DMS79 treated with DMSO at 0.1 percent for 48 hours (cell line): Measurements from ENCODE around the gene PFN2.
"Not testable (repeated sequence)": the region's sequence is repeated elsewhere in the genome, so short reads cannot be mapped to it uniquely, and the experiment has no call there.

Source experiments
- DNase-seq: peaks from one replicate; lab custom pipeline; 2025; lab: John Stamatoyannopoulos, UW

Gene PFN2

DNA sequence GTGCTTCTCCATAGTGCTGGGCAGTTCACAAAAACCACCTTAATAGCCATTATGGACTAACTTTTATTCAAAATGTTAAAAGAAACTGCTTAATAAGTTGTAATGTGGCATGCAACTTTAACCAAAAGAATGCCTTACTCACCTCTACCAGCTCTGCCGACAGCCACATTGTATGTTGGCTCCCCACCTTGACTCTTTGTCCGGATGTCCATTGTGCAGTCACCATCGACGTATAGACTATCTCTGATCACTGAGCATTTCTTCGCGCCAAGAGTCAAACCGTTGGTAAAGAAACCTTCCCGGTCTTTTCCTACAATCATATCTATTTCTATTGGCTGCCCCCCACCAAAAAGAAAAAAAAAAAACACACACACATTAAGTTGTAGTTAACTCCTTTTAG is 2.5 kb downstream of the PFN2 start:
- peak; percentile 47 for DNase-seq

DNA sequence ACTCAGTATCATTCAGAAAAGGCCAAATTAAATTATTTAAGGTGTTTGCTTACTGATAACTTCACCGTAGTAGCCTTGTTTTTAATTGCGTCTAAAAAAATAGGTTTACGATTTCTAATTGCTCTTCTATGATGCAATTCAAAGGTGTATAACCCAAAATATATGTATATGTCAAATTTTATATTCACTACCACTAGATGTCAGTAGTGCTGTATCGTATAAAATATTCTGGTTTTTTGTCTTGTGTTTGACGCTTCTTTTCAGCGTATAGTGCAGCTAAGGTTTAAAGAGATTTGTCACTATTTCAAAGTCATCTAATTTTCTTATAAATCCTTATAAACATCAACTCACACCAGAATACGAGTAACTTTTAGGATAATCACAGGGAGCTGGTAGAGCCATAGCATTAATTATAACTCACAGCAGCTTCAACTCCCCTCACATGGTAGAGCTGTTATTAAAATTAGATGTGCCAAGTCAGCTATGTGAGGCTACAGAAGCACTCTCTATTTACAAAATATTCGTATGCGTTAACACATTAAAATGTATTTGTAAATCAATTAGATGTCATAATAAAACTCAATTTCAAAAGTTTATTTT is 3.5 kb downstream of the PFN2 start:
- peak; percentile 76 for DNase-seq

DNA sequence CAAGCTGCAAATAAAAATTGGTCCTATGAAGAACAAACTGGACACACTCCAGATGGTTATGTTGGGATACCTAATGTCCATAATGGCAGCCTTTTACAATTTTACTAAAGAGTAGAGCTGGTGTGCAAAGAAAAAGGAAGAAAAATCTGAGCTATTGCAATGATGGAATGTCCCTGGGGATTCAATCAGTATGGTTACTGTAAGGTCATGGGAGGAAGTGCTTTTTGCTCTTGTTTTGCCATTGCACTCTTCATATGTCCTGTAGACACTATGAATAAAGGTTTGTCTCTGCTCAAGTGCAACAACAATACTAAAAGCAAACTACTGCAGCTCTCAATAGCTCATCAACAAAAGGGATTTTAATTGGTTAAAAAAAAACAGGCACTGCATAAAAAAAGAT is 5.4 kb downstream of the PFN2 start:
- no peak for DNase-seq

DNA sequence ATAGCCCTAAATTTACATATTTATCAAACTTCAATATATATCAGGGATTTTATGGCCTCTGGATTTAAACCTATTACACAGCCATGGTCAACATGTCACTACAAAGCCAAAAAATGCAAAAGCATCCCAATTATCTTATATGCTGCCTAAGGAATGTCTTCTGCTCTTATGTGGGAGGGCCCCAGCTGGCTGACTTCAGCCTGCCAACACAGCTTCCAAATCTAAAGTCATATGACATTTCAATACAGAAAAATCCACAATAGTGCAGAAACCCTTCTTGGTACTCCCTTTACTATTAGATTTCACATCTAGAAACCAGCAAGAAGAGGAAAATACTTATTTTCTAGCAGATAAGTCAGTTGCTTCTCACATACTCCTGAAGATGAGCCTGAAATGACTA is 6.4 kb downstream of the PFN2 start:
- DNase-seq = no peak

DNA sequence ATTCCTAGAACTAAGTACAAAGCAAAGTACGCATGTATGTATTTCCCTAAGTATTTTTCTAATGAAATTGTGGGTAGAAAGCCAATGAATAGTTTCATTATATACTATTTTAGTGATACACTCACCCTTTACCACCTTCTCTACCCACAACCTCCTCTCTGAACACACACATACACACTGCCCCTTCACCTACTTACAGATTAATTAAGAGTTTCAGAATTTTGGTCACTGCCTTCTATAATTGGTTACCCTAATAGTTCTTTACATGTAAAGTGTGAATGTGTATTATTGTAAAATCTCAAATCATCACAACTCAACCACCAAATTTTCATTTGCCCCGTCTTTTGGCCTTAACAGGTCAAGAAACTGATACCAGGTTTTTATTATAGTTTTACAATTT is 7.2 kb downstream of the PFN2 start:
- DNase-seq = no peak

DNA sequence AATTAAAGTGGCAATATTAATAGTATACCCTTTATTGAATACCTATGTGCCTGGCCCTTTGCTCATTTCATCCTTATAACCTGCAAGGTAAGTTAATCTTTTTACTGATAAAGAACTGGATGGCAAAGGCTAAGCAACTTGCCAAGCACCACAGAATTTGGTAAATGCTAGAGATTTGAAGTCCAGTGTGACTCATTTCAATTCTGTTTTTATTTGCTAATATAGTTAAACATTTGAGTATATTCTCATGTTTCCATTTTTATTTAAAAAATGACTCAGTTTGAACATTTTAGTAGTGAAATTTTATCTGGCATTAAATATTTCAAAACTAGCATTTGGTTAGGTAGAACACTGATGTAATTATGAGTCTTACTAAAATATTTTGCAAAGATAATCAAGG is 11.3 kb downstream of the PFN2 start:
- DNase-seq = no peak

DNA sequence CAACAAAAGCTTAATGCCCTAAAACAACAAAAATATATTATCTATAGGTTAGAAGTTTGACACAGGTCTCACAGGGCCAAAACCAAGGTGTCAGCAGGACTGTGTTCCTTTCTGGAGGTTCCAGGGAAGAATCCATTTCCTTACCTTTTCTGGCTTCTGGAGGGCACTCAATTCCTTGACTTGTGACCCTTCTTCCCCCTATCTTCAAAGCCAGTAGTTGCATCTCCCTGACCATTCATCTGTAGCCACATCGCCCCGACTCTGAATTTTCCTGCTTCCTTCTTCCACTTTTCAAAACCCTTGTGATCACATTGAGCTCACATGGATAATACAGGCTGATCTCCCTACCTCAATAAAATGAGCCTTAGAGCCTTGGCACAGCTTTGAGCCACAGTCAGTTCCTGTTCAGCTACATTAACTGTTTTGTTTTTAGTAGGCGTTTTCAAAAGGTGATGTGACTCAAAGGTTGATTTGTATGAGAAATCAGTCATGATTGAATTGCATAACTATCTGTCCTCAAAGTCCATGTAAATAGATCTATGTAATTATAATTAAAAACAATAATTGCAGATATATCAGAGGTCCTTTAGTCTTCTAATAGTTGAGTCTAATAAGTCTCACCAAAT is 12.4 kb downstream of the PFN2 start:
- no peak for DNase-seq

DNA sequence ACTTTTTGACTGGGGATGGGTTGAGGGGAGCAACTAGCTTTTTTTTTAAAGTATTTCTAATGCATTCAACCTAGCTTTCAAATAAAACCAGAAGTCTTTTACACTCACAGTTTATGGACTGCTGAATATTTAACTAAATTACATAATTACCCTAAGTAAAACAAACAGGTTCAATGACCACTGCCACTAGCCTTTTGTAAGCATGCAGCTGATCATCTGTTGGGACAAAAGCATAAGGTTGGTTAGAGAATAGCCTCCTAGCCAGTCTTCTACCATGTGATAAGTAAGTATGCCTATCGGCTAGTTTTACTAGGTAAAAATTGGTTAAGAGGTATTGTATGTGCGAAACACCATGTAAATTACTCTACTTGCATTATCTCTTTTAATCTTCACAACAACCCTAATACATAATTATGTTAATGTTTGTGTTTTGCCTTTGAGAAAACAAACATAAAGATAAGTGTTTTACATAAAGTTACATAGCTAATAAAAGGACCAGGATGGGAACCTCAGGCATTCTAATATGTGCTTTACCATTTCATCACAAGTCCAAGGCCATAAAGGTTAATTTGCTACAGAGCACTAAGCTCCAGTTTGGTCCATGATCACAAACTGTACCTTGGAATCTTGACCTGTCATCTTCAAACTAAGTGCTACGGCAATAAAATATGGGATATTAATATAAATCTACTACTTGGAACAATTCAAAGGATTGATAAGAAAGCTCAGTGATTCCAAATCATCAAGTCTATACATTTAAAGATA is 13.2 kb downstream of the PFN2 start:
- DNase-seq = no peak

DNA sequence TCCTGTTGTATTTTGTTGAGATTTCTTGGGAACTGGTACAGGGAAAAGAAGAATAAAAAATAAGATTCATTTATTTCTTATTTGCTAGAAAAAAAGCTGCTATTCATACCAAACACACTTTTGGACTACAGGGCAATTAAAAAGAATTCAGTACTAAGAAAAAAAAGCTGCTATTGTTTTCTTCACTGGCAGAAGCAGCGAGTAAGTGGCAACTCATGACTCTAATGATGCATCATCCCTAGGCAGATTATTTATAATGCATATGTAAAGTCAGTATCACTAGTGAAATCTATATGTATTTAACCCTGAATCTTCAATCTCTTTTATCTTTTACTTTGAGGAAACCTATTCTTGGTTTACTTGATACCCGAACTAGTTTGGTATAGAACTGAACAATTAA is 15.2 kb downstream of the PFN2 start:
- no peak for DNase-seq

DNA sequence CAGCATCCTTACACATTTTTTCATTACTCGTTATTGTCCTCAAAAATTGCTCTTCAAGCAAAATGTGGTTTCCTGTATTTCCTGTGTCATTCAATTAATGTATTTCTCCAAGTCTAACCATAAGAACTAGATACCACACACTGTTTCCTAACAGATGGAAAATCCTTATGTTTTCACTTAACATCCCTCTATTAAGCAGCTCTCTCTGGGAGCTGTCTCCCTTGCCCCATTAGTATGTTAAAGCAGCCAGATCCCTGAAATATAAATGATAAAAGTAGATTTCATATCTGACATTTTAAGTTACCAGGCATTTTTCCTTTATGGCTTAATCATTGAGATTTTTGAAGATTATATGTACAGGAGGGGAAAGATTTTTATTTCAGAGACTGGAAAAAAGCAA is 15.9 kb downstream of the PFN2 start:
- DNase-seq = no peak

DNA sequence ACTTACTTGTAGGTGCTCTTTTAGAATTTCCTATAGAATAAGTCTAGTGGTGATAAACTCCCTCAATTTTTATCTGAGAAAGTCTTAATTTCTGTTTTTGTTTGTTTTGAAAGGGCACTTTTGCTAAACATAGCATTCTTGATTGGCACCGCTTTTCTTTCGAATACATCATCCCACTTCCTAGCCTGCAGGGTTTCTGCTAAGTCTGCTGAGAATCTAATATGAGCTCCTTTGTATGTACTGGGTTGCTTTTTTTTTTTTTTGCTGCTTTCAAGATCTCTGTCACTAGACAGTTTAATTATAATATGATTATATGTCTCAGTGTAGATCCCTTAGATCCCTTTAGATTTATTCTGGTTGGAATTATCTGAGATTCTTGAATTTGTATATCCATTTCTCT is 21.5 kb downstream of the PFN2 start:
- no peak for DNase-seq

DNA sequence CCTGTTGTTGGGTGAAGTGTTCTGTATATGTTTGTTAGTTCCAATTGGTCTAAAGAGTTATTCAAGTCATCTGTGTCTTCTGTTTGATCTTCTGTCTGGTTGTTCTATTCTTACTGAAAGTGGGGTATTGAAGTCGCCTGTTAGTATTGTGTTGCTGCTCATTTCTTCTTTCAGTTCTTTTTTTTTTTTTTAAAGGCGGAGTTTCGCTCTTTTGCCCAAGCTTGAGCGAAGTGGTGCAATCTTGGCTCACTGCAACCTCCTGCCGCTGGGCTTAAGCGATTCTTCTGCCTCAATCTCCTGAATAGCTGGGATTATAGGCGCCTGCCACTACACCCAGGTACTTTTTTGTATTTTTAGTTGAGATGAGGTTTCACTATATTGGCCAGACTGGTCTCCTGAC is 23.5 kb downstream of the PFN2 start:
- DNase-seq = no peak

DNA sequence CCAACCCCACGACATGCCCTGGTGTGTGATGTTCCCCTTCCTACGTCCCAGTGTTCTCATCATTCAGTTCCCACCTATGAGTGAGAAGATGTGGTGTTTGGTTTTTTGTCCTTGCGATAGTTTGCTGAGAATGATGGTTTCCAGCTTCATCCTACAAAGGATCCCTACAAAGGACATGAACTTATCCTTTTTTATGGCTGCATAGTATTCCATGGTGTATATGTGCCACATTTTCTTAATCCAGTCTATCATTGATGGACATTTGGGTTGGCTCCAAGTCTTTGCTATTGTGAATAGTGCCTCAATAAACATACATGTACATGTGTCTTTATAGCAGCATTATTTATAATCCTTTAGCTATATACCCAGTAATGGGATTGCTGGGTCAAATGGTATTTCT is 26.7 kb downstream of the PFN2 start:
- not testable (repeated sequence) for DNase-seq

DNA sequence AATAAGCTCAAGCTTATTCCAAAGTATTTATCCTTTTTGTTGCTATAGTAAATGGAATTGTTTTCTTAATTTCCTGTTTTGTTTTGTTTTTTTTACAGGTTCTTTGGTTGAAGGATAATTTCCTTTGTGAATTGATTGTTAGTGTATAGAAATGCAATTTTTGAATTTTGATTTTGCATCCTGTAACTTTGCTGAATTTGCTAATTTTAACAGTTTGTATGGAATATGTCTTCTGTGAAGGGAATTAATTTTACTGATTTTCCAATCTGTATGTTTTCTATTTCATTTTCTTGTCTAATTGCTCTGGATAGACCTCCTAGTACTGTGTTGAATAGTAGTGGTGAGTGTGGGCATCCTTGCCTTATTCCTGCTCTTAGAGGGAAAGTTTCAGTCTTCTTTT is 28.3 kb downstream of the PFN2 start:
- DNase-seq = no peak

DNA sequence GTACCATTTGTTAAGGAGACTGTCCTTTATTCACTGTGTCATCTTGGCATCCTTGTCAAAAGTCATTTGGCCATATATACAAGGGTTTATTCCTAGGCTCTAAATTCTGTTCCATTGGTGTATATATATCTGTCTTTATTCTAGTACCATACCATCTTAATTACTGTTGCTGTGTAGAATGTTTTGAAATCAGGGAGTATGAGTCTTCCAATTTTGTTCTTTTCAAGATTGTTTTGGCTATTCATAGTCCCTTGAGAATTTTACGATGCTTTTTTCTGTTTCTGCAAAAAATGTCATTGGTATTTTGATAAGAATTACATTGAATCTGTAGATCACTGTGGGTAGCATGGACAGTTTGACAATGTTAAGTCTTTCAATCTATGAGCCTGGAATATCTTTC is 28.7 kb downstream of the PFN2 start:
- DNase-seq = no peak

DNA sequence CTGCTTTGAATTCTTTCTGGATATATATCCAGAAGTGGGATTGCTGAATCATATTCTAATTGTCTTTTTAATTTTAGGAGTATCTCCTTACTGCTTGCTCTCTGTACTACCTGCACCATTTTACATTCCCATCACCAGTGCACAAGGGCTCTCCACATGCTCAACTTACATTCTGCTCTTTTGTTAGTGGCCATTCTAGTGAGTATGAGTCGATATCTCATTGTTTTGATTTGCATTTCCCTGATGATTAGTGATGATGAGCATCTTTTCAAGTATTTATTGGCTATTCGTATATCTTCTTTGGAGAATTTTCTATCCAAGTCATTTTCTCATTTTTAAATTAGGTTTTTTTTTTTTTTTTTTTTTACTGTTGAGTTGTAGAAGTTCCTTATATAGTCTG is 29.5 kb downstream of the PFN2 start:
- no peak for DNase-seq

DNA sequence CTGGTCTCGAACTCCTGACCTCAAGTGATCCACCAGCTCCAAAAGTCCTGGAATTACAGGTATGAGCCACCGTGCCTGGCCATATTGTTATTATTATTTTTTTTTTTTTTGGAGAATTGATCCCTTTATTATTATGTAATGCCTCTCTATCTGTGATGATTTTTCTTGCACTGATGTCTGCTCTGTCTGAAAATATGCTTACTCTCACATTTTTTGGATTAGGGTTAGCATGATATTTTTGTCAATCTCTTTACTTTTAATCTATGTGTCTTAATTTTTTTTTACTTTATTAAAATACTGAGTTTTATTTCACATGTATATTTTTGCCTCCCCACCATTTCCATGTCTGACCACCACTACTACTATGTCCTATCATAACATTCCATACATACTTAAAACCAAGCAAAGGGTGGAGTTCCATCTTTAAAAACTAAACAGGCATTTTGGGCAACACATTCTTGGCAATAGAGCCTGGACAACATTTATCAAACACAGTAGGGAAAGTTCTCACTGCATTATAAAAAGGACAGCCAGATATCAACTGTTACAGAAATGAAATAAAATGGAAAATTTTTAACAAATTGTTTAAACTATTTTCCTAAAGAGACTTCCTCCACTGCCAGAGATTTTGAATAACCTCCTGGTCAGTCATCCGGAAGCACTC is 32.2 kb downstream of the PFN2 start:
- not testable (repeated sequence) for DNase-seq

DNA sequence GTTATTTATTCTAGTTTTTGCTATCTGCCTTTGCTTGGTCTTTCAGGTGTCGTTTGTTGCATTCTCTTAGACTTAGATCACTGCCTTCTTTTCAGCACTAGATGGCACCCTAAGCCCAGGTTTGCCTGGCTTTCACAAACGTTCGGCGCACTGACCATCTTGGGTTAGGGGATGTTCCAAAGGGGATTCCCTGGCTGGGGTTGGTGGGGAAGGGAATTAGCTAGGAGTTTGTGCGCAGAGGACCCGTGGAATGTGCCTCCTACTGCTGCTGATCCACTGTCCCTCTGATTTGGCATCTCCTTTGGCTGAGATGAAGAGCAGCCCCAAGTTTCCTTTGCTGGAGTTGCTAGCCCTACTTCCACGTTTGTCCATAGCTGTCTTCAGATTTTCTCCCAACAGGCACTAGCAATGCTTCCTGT is 33.9 kb downstream of the PFN2 start:
- no peak for DNase-seq

DNA sequence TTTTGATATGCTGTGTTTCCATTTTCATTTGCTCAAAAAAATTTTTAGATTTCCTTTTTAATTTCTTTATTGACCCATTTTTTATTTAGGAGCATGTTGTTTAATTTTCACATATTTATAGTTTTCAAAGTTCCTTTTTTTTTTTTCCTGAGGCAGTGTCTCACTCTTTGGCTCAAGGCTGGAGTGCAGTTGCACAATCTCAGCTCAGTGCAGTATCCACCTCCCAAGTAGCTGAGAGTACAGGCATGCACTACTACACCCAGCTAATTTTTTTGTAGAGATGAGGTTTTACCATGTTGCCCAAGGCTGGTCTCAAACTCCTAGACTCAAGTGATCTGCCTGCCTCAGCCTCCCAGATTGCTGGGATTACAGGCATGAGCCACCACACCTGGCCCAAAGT is 36.2 kb downstream of the PFN2 start:
- DNase-seq = no peak

DNA sequence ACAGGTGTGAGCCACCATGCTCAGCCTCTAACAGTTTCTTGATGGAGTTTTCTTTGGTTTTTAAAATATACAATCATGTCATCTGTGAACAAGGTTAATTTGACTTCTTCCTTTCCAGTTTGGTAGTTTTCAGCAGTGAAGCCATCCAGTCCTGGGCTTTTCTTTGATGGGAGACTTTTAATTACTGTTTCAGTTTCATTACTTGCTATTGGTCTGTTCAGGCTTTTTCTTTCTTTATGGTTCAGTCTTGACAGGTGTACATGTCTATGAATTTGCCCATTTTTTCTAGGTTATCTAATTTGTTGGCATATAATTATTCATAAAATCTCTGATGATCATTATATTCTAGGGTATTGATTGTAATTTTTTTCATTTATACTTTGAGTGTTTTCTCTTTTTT is 36.8 kb downstream of the PFN2 start:
- DNase-seq = no peak

DNA sequence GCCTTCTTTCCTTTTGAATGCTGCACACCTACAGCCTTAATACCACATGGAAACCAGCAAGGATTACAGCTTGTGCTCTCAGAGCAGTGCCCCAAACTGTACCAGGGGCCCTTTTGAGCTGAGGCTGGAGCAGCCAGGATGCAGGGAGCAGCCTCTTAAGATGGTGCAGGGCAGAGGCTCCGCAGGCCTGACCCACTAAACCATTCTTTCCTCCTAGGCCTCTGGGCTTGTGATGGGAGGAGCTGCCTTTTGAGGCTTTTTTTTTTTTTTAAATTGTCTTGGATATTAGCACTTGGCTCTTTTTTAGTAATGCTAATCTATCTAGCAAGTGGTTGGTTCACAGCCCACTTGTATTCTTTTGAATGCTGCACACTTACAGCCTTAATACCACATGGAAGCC is 37.7 kb downstream of the PFN2 start:
- no peak for DNase-seq

DNA sequence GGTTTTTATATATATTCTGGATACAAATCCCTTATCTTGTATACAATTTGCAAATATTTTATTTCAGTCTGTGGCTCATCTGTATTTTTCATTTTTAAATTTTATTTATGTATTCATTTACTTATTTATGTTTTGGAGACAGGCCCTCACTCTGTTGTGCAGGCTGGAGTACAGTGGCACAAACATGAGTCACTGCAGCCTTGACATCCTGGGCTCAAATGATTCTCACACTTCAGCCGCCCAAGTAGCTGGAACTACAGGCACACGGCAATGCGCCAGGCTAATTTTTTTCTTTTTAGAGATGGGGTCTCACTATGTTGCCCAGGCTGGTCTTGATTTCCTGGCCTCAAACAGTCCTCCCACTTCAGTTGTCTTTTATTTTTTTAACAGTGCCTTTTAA is 50.6 kb downstream of the PFN2 start:
- no peak for DNase-seq

DNA sequence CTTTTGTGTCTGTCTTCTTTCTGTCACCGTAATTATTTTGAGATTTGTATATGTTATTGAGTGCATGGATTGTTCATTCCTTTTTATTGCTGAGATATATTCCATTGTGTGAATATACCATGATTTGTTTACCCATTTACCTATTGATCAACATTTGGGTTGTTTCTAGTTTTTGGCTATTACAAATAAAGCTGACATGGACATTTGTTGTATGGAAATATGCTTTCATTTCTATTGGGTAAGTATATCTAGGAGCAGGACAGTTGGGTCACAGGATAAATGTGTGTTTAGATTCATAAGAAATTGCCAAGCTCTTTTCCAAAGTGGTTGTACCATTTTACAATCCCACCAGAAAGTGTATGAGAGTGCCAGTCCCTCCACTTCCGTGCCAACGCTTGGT is 51.2 kb downstream of the PFN2 start:
- no peak for DNase-seq
